Panc1 (cell line): ENCODE data around the gene LRRC1. TPM values are rescaled to one million over a fixed set of nuclear protein-coding genes. Genes with fewer than 3 reads are reported as not detected.

Experiments
- ATAC-seq: fragments of 200-7000 bp; cut with Tn5 transposase; 2 replicates; pipeline ENCODE4 v1.9.1; 2020; ENCODE audit warnings: mild to moderate bottlenecking, moderate library complexity
- BruUV-seq: library from RNA; stranded (reverse); fragments of 400-500 nt; replicated peaks from 2 replicates; lab custom pipeline; 2021; lab: Mats Ljungman, UMichigan
- CTCF ChIA-PET: fragments of 300-600 bp; sonication (Branson Sonifier 250); formaldehyde crosslinking; loops from one replicate; lab custom pipeline; 2022; ENCODE audit warnings: antibody characterized with exemption; lab: Charles Lee
- POLR2A ChIA-PET: fragments of 300-600 bp; sonication (Branson Sonifier 250); formaldehyde crosslinking; loops from one replicate; lab custom pipeline; 2022; ENCODE audit warnings: antibody characterized with exemption; lab: Charles Lee
- DNase-seq: peaks from one replicate; pipeline ENCODE4 v3.0.0-alpha.2; 2010; ENCODE audit warnings: low read depth, low spot score
- H3K27ac ChIP-seq: 2 replicates; pipeline ENCODE4 v1.5.1; 2011; ENCODE audit warnings: mild to moderate bottlenecking, low read length, inconsistent platforms
- H3K27me3 ChIP-seq: fragments of 200-500 bp; sonication (Bioruptor generic); 2 replicates; pipeline ENCODE4 v1.6.0; 2014; ENCODE audit warnings: low read length, inconsistent platforms; ENCODE audit not compliant: control insufficient read depth, insufficient read depth
- H3K36me3 ChIP-seq: fragments of 200-500 bp; sonication (Bioruptor generic); 2 replicates; pipeline ENCODE4 v1.5.1; 2014; ENCODE audit warnings: inconsistent platforms, mild to moderate bottlenecking, low read length, moderate library complexity; ENCODE audit not compliant: control insufficient read depth, insufficient read depth
- H3K4me1 ChIP-seq: 2 replicates; pipeline ENCODE4 v1.5.1; 2011; ENCODE audit warnings: inconsistent platforms, mild to moderate bottlenecking, low read length, moderate library complexity; ENCODE audit not compliant: control insufficient read depth, insufficient read depth
- H3K4me3 ChIP-seq, 2 experiments: 2 replicates each; pipeline ENCODE4 v1.5.1; 2011 to 2012; ENCODE audit warnings: low read depth in 2 of 2, low read length in 2 of 2, mild to moderate bottlenecking in 2 of 2, inconsistent platforms in 1 of 2, moderate library complexity in 1 of 2
- H3K9me3 ChIP-seq: fragments of 200-500 bp; sonication (Bioruptor generic); 2 replicates; pipeline ENCODE4 v1.5.1; 2014; ENCODE audit warnings: low read depth, mild to moderate bottlenecking, inconsistent platforms, low read length, moderate library complexity; ENCODE audit not compliant: control insufficient read depth, insufficient read depth
- CTCF ChIP-seq: fragments of 450-650 bp; IDR thresholded peaks from 2 replicates; pipeline ENCODE4 v1.5.1; 2017; ENCODE audit warnings: mild to moderate bottlenecking
- POLR2AphosphoS5 ChIP-seq: IDR thresholded peaks from 2 replicates; pipeline ENCODE4 v1.6.1; 2012; ENCODE audit warnings: mild to moderate bottlenecking, low read depth, low read length, moderate library complexity
- REST ChIP-seq, 2 experiments: IDR thresholded peaks; 2 replicates each; pipeline ENCODE4 v1.6.1; 2011 to 2012; ENCODE audit warnings: low read depth in 2 of 2, control low read depth in 1 of 2, low read length in 1 of 2, mild to moderate bottlenecking in 1 of 2, moderate library complexity in 1 of 2; ENCODE audit not compliant: insufficient read depth in 1 of 2
- SIN3A ChIP-seq: IDR thresholded peaks from 2 replicates; pipeline ENCODE4 v1.6.1; 2012; ENCODE audit warnings: low read depth, mild to moderate bottlenecking, low read length, moderate library complexity, borderline replicate concordance; ENCODE audit not compliant: insufficient read depth
- TCF7L2 ChIP-seq: IDR thresholded peaks from 2 replicates; pipeline ENCODE4 v1.6.1; 2011; ENCODE audit warnings: mild to moderate bottlenecking, low read depth, low read length, inconsistent platforms
- in situ Hi-C: cut with HindIII; loops from 2 replicates; pipeline ENCODE4 v1.10.0; 2016; ENCODE audit warnings: low sequenced_read_pairs, low pct_unique_long_range_greater_than_20kb
- intact Hi-C: fragments of 100-400 bp; cut with micrococcal nuclease; formaldehyde crosslinking; loops from one replicate; pipeline ENCODE4 v1.10.0; 2022; ENCODE audit not compliant: unreplicated experiment
- total RNA-seq: library from RNA; stranded (reverse); gene quantifications from one replicate; pipeline ENCODE4 v1.2.1, GENCODE V29; 2021; ENCODE audit not compliant: unreplicated experiment

The LRRC1 gene
- total RNA-seq, 1 experiment from 2014 or later: 13.8 TPM

- no peaks in the 10 kb centered on the region for H3K36me3 ChIP-seq
Measured at GRCh38 chr6:53967415-53967814, 172.6 kb downstream of the LRRC1 start.

More at GRCh38 chr6:53967415-53967814, 172.6 kb downstream of the LRRC1 start:
- intact Hi-C loops: no loop called here
- POLR2A ChIA-PET: no interaction called here
- CTCF ChIA-PET: no interaction called here
- Histone ChIP-seq H3K9me3 (no peaks in the 10 kb centered on the region), H3K4me1 (no peaks in the 10 kb centered on the region), H3K4me3 (no peak overlapping the region), H3K27me3 (peaks cover 4% of the 10 kb centered on the region; the same call in 1 of the 2 replicates), H3K27ac (no peak overlapping the region)
- ATAC-seq (no peak), DNase-seq (no peak)
- in situ Hi-C loops: no loop called here
- TF ChIP-seq TCF7L2 (no peak), SIN3A (no peak), POLR2AphosphoS5 (no peak), CTCF (no peak), REST (IDR thresholded peaks at IDR 0.05; ENCODE audit: insufficient read depth in 1 of 2, low read depth in 2 of 2, low read length in 1 of 2) (no peak)
- BruUV-seq: no TSS peak

Other genes with a start within 250 kb of the LRRC1 start
- gene GCLC, start 249.9 kb upstream of the LRRC1 start, total RNA-seq: 37.2 TPM
- gene KLHL31, start 129.2 kb upstream of the LRRC1 start, total RNA-seq: 0.21 TPM